ENCODE results near the gene REL. TPM values are rescaled to one million over a fixed set of nuclear protein-coding genes. Genes with fewer than 3 reads are reported as not detected.

The REL gene
- 1 to 10 TPM; 3.5 to 7.5 (median 5.0) TPM for total RNA-seq
- long read RNA-seq, partial matches to known transcripts, result 2 of 2 reads
- long read RNA-seq, other reads (novel, unspliced or antisense), result 0 of 2 reads

- 0% methylated on average over 18 of the region's 90 CpGs for WGBS (ENCODE audit: insufficient coverage, low coverage, low lambda C conversion rate, missing lambda C conversion rate)
These were observed at the start of gene REL for GRCh38 chr2:60881047-60881932. REL (plus strand) TSS chr2:60881574; CDS start chr2:60881841, 267 bp downstream.

GRCh38 chr2:60831921-60832320 lies 49.5 kb upstream of the REL start:
- no peak for DNase-seq
- no peak for ATAC-seq
- TF ChIP-seq CTCF (IDR thresholded peaks at IDR 0.05), result no peak
- TF ChIP-seq POLR2A (IDR thresholded peaks at IDR 0.05), result no peak

More at GRCh38 chr2:60881047-60881932, at the start of gene REL:
- Histone ChIP-seq H3K4me1 (peaks cover 0 to 23% (median 0%) of the 10 kb centered on the region in 4 donors), H3K4me3 (peak within 1 kb of the TSS; percentile 71 to 83 (median 76)), H3K27me3 (no peaks in the 10 kb centered on the region), H3K36me3 (no peaks in the 10 kb centered on the region), H3K9me3 (no peaks in the 10 kb centered on the region), H3K27ac (peak within 1 kb of the TSS; percentile 99 to 100 (median 99))
- TF ChIP-seq POLR2A (IDR thresholded peaks at IDR 0.05) (peak; percentile 95), CTCF (IDR thresholded peaks at IDR 0.05) (no peak)
- ATAC-seq (peak; percentile 89 to 96 (median 92)), DNase-seq (peak; percentile 96 to 97 (median 97))
- intact Hi-C loops (cut with DNase I), result no loop called here

GRCh38 chr2:60832621-60833020 lies 48.8 kb upstream of the REL start:
- intact Hi-C loops (cut with DNase I), result no loop called here
- ATAC-seq, result no peak

More at GRCh38 chr2:60831921-60832320, 49.5 kb upstream of the REL start:
- Histone ChIP-seq H3K4me1 (no peaks in the 10 kb centered on the region), H3K27me3 (no peaks in the 10 kb centered on the region), H3K9me3 (no peaks in the 10 kb centered on the region), H3K27ac (no peak overlapping the region), H3K4me3 (no peak overlapping the region), H3K36me3 (no peaks in the 10 kb centered on the region)
- intact Hi-C loops (cut with DNase I), result no loop called here

GRCh38 chr2:60834270-60834717 lies 47.1 kb upstream of the REL start:
- Histone ChIP-seq H3K27me3 (no peaks in the 10 kb centered on the region), H3K4me3 (no peak overlapping the region), H3K4me1 (no peaks in the 10 kb centered on the region), H3K36me3 (no peaks in the 10 kb centered on the region), H3K27ac (no peak overlapping the region), H3K9me3 (no peaks in the 10 kb centered on the region)
- DNase-seq, result no peak
- intact Hi-C loops (cut with DNase I), result no loop called here
- TF ChIP-seq POLR2A (IDR thresholded peaks at IDR 0.05) (no peak), CTCF (IDR thresholded peaks at IDR 0.05) (no peak)
- WGBS (ENCODE audit: insufficient coverage, low coverage, low lambda C conversion rate, missing lambda C conversion rate), result 17% methylated on average over 1 of the region's 2 CpGs
- peak in 3 of 4 donors; percentile 12 to 61 (median 47) for ATAC-seq

More at GRCh38 chr2:60832621-60833020, 48.8 kb upstream of the REL start:
- no peak overlapping the region for H3K27ac ChIP-seq
- H3K27me3 ChIP-seq, result no peaks in the 10 kb centered on the region
- no peak for DNase-seq
- H3K36me3 ChIP-seq, result no peaks in the 10 kb centered on the region
- WGBS (ENCODE audit: insufficient coverage, low coverage, low lambda C conversion rate, missing lambda C conversion rate), result 38% methylated on average over 2 of the region's 2 CpGs
- no peak for TF ChIP-seq CTCF (IDR thresholded peaks at IDR 0.05)
- TF ChIP-seq POLR2A (IDR thresholded peaks at IDR 0.05), result no peak
- H3K4me3 ChIP-seq, result no peak overlapping the region
- no peaks in the 10 kb centered on the region for H3K9me3 ChIP-seq
- no peaks in the 10 kb centered on the region for H3K4me1 ChIP-seq
